ENCODE measurements around the gene SPI1. TPM values are rescaled to one million over a fixed set of nuclear protein-coding genes. Genes with fewer than 3 reads are reported as not detected.

Gene SPI1
- polyA plus RNA-seq, 1 donor (not counting 4 experiments of a cell fraction or from before 2014, with no cell fraction given) = not detected

GRCh38 chr11:47409440-47410369 lies 31.4 kb upstream of the SPI1 start:
- Histone ChIP-seq H3K79me2 (ENCODE audit: control insufficient read depth, insufficient read depth, low read length) (peaks cover 29% of the 10 kb centered on the region), H3K4me2 (ENCODE audit: control insufficient read depth, extremely low read depth, insufficient read depth, low read depth, low read length) (peak overlapping the region; percentile 95), H4K20me1 (ENCODE audit: control insufficient read depth, extremely low read depth, insufficient read depth, low read length) (peaks cover 4% of the 10 kb centered on the region), H2AFZ (ENCODE audit: control insufficient read depth, low read length) (no peak overlapping the region), H3K27me3 (ENCODE audit: control insufficient read depth, extremely low read depth, insufficient read depth, low read length) (no peaks in the 10 kb centered on the region), H3K36me3 (ENCODE audit: control insufficient read depth in 2 of 2, extremely low read depth in 1 of 2, insufficient read depth in 2 of 2, low read length in 2 of 2) (peaks cover 15 to 24% of the 10 kb centered on the region in 2 experiments), H3K9me1 (ENCODE audit: control insufficient read depth, extremely low read depth, insufficient read depth, low read length) (no peaks in the 10 kb centered on the region), H3K9me3 (ENCODE audit: control insufficient read depth, low read depth, low read length) (no peaks in the 10 kb centered on the region), H3K27ac (ENCODE audit: control insufficient read depth, insufficient read depth, low read length) (peak overlapping the region; percentile 98), H3K9ac (ENCODE audit: control insufficient read depth, extremely low read depth, insufficient read depth, low read length) (peak overlapping the region; percentile 99), H3K4me1 (ENCODE audit: control insufficient read depth, extremely low read depth, insufficient read depth, low read length) (peaks cover 24% of the 10 kb centered on the region), H3K4me3 (ENCODE audit: control insufficient read depth in 2 of 3, extremely low read depth in 1 of 3, insufficient read depth in 2 of 3, low read depth in 1 of 3, low read length in 3 of 3) (peak overlapping the region; percentile 72 to 98 (median 96))
- FAIRE-seq = no peak
- DNase-seq (ENCODE audit: low read depth, low spot score) = no peak
- dilution Hi-C loops (cut with MboI; ENCODE audit: extremely low pct_ligation_motif_present, low sequenced_read_pairs) = no loop called here
- TF ChIP-seq CTCF (optimal IDR thresholded peaks at IDR 0.05 in 1 of 3, IDR thresholded peaks at IDR 0.05 in 1 of 3, conservative IDR thresholded peaks at IDR 0.05 in 1 of 3; ENCODE audit: extremely low read depth in 1 of 3, insufficient read depth in 2 of 3, low read length in 3 of 3) (no peak), EZH2 (IDR thresholded peaks at IDR 0.05; ENCODE audit: low read length) (no peak)

- Histone ChIP-seq H3K4me1 (ENCODE audit: control insufficient read depth, extremely low read depth, insufficient read depth, low read length) (peaks cover 24% of the 10 kb centered on the region), H3K36me3 (ENCODE audit: control insufficient read depth in 2 of 2, extremely low read depth in 1 of 2, insufficient read depth in 2 of 2, low read length in 2 of 2) (peaks cover 12 to 24% of the 10 kb centered on the region in 2 experiments)
- TF ChIP-seq CTCF (optimal IDR thresholded peaks at IDR 0.05 in 1 of 3, IDR thresholded peaks at IDR 0.05 in 1 of 3, conservative IDR thresholded peaks at IDR 0.05 in 1 of 3; ENCODE audit: extremely low read depth in 1 of 3, insufficient read depth in 2 of 3, low read length in 3 of 3) (no peak), EZH2 (IDR thresholded peaks at IDR 0.05; ENCODE audit: low read length) (no peak)
Observed at GRCh38 chr11:47408598-47409439, 30.5 kb upstream of the SPI1 start.

More at GRCh38 chr11:47408598-47409439, 30.5 kb upstream of the SPI1 start:
- DNase-seq (ENCODE audit: low read depth, low spot score) = peak; percentile 65
- Histone ChIP-seq H3K4me2 (ENCODE audit: control insufficient read depth, extremely low read depth, insufficient read depth, low read depth, low read length) (peak overlapping the region; percentile 95), H3K9ac (ENCODE audit: control insufficient read depth, extremely low read depth, insufficient read depth, low read length) (peak overlapping the region; percentile 99), H2AFZ (ENCODE audit: control insufficient read depth, low read length) (peak overlapping the region; percentile 64), H3K9me3 (ENCODE audit: control insufficient read depth, low read depth, low read length) (no peaks in the 10 kb centered on the region), H3K79me2 (ENCODE audit: control insufficient read depth, insufficient read depth, low read length) (peaks cover 29% of the 10 kb centered on the region), H3K9me1 (ENCODE audit: control insufficient read depth, extremely low read depth, insufficient read depth, low read length) (no peaks in the 10 kb centered on the region), H3K27ac (ENCODE audit: control insufficient read depth, insufficient read depth, low read length) (peak overlapping the region; percentile 98), H4K20me1 (ENCODE audit: control insufficient read depth, extremely low read depth, insufficient read depth, low read length) (peaks cover 4% of the 10 kb centered on the region), H3K4me3 (ENCODE audit: control insufficient read depth in 2 of 3, extremely low read depth in 1 of 3, insufficient read depth in 2 of 3, low read depth in 1 of 3, low read length in 3 of 3) (peak overlapping the region; percentile 72 to 98 (median 96)), H3K27me3 (ENCODE audit: control insufficient read depth, extremely low read depth, insufficient read depth, low read length) (no peaks in the 10 kb centered on the region)
- dilution Hi-C loops (cut with MboI; ENCODE audit: extremely low pct_ligation_motif_present, low sequenced_read_pairs) = no loop called here
- peak; percentile 60 for FAIRE-seq

Data from keratinocyte (primary cell).